ENCODE results near the gene INPP5A.
"Not testable (repeated sequence)": the region's sequence is repeated elsewhere in the genome, so short reads cannot be mapped to it uniquely, and the experiment has no call there.

The INPP5A gene

DNA sequence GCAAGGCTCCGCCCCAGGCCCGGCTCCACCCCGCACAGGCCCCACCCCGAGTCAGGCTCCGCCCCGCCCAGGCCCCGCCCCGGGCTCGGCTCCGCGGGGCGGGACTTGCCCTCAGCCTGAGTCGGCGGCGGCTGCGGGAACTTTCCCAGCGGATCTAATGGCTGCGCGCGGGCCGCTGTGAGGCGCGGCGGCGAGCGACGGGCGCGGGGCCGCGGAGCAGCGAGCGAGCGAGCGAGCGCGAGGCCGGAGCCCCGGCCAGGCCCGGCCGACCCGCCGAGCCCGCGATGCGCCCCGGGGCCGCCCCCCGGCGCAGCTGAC lies at the start of gene INPP5A:
TSS of gene INPP5A (plus strand) at position 104 of the 318 bp plus-strand sequence. CDS start 310 bp downstream, outside the sequence.
- DNase-seq = no peak

GRCh38 chr10:132488231-132488821 lies 49.3 kb upstream of the INPP5A start:
- DNase-seq = no peak

DNA sequence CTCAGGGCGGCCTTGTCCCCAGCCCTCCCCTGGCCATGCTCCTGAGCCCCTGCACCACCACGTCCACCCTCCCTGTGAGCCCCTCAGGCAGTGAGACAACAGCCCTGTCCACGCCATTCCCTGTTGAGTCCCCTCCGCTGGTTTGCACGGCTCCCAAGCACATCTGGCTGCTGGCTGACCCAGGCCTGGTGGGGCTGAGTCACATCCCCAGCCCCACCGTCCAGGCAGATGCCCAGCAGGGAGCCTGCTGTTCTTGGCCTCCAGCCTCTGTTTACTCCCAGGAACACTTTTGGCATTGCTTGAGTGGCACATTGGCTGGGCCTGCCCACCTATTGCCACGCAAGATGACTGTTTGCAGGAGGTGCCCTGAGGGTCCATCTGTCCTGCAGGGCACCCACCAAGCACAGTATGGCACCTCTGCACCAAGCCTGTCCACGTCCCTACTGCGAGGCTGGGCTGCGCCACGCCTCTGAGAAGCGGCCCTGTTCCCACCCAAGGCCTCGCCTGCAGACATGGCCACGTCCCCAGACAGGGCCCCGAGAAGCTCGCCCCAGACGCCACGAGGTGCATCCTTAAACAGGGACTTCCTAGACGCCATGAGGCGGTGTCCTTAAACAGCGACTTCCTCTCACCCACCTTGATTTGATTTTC lies 48.4 kb upstream of the INPP5A start:
- no peak for DNase-seq

DNA sequence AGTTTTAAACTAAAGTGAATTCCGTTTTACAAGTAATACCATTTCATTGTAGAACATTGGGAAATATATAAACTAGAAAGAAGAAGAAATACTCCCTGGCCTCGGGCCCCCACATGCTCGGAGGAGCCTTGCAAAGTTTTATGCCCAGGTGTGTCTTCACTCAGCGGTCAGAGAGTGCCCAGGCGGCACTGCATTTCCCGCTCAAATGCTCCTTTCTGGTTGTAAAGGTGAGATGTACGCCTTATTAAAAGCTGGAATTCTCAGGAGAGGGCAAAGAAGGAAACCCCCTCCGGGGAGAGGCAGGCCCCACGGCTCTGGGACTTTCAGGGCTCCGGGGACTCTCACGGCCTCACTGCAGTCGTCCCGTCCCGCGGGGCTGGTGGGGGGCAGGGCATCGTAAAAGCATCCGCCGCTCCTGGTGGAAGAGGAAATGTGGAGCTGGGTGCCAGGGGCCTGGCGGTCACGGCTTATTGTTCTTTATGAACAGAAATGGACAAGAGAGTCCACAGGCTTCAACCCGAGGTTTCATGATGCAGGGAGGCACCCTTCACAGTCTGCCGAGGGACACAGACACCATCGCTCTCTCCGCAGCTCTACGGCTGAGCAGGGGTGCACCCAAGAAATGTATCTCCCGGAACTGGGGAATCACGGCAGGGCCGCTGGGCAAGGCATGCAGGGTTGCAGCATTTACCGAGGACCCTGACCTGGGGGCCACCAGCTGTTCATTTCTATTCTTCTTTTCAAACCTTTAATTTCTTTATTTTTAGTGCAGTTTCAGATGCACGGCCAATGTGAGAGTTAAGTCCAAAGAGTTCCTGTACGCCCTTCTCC lies 47.7 kb upstream of the INPP5A start:
- DNase-seq = no peak

DNA sequence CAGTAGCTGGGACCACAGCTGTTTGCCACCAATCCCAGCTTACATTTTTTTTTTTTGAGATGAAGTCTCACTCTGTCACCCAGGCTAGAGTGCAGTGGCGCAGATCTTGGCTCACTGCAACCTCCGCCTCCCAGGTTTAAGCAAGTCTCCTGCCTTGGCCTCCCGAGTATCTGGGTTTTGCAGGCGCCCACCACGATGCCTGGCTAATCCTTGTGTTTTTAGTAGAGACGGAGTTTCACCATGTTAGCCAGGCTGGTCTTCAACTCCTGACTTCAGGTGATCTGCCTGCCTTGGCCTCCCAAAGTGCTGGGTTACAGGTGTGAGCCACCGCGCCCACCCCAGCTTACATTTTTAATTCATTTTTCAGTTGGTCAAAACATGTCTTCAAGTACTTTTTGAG lies 46.1 kb upstream of the INPP5A start:
- not testable (repeated sequence) for DNase-seq

DNA sequence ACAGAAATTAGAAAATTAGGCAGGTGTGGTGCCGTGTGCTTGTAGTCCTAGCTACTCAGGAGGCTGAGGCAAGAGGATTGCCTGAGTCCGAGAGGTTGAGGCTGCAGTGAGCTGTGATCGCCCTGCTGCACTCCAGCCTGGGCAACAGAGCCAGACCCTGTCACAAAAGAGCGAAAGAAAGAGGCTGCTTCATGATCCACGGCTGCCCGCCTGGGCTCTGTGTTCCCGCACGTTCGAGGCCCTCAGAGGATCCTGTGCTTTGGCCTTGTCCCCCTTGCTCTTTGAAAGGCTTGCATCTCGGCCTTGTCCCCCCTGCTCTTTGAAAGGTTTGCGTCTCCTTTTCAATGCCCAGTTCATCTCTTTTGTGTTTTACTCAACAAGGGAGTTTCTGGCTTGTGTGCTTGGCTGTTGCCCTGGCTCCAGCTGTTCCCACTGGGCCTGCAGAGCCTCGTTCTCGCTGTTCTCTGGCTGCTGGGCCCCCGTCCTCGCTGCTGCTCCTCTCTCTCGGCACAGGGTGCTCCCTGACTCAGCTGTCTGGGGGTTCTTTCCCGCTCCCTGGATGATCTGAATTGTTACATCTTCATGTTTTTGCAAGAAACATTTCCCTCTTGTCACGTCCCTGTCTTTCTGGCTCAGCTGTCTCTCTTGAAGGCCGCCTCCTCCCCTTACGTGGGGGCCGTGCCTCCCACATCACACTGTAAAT lies 45.1 kb upstream of the INPP5A start:
- no peak for DNase-seq

DNA sequence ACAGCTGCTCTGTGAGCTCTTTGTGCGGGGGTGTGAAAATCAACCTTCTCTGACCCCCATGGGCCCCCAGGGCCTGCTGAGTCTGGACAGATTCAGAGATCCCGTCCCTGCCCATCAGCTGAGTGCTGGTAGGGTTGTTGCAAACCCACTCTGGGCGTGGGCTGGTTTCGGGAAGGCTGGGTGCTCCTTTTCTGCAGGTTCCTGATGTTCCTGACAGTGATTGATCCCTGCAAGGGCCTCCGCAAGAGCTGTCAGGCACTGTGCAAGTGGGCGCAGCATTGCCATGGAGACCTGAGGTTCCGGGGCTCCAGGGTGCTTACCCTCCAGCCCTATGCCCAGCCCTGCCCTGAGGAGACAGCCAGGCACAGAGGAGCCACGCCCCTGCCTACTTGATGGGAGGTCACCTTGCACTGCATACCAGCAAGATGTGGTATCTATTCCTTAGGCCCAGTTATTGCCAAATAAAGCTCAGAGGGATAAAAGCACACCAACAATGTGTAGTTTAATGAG lies 44.3 kb upstream of the INPP5A start:
- DNase-seq = no peak

GRCh38 chr10:132493756-132494290 lies 43.8 kb upstream of the INPP5A start:
- DNase-seq = no peak

DNA sequence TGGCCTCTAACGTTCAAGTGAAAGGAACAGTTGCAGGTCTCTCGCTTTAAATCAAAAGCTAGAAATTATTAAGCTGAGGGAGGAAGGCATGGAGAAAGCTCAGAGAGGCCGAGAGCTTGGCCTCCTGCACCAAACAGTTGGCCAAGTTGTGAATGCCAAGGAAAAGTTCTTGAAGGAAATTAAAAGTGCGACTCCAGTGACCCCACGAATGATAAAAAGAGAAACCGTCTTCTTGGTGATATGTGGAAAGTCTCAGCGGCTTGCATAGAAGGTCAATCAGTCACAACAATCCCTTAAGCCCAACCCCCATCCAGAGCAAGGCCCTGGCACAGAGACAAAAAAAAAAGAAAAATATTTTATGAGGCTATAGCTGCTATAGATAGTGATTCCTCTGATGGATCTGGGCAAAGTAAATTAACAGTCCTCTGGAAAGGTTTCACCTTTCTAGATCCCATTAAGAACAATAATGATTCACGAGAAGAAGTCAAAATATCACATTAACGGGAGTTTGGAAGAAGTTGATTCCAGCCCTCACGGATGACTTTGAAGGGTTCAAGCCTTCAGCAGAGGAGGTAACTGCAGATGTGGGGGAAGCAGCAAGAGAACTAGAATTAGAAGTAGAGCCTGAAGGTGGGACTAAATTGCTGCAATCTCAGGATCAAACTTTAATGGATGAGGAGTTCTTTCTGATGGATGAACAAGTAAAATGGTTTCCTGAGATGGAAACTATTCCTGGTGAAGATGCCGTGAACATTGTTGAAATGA lies 42.5 kb upstream of the INPP5A start:
- no peak for DNase-seq

- no peak for DNase-seq
Observed at GRCh38 chr10:132496360-132497062, 41.1 kb upstream of the INPP5A start.

GRCh38 chr10:132497063-132497680 lies 40.4 kb upstream of the INPP5A start:
- DNase-seq = no peak

- DNase-seq = no peak
Observed at GRCh38 chr10:132497861-132498561, 39.6 kb upstream of the INPP5A start.

DNA sequence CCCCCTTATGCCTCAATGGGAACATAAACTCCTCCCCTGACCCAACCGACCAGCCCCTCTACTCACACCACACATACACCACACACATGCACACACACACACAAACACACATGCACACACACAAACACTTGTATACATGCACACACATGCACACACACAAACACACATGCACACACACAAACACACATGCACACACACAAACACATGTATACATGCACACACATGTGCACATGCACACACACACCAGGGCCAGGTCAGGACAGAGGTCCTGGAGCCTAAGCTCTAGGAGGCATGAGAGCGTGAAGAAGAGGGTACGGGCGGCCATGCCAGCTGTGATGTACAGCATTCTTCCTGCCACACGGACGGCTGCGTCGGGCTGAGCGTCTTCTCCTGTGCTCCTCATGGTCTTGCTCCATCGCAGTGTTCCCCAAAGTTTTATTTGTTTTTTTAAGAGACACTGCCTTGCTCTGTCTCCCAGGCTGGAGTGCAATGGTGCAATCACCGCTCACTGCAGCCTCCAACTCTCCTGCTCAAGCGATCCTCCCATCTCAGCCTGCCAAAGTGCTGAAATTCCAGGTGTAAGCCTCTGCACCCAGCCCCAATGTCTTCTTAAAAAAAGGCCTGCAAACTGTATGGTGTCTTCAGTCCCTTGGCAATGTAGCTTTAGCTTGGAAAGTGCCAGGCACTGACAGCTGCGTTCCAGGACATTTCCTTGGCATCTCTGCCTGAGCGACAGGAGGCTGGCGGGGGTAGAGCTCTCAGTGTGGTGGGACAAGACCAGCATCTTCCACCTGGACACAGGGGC lies 38.8 kb upstream of the INPP5A start:
- DNase-seq = no peak

DNA sequence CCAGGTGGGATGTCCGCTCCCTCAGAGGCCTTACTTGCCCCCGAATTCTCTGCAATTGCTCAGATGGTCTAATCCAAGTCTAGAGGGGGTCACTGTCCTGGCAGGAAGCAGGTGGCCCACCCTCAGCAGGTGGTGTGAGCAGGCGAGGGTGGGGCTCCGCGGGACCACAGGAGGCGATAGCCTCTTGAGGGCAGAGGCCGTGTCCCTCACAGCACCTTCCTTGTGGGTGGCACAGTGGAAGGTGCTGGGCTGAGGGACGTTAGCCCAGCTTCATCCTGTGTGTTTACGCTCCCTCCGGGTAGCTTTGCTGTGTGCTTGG lies 38.3 kb upstream of the INPP5A start:
- DNase-seq = no peak

DNA sequence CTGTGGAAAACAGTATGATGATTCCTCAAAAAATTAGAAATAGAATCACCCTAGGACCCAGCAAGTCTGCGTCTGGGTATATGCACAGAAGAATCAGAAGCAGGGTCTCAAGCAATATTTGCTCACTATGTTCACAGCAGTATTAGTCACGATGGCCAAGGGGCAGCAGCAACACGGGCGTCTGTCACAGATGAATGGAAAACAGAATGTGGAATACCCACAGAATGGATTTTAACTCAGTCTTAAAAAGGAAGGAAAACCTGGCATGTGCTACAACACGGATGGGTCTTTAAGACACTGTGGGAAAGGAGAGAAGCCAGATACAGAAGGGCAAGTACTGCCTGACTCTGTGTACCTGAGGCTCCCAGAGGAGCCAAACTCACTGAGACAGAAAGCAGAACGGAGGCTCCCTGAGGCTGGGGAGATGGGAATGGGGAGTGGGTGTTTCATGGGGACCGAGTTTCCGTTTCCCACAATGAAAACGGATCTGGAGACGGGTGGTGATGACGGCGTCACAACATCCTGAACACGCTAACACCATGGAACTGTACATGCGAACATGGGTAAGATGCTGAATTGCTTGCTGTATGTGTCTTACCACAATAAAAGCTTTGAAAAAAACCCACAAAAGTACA lies 36.7 kb upstream of the INPP5A start:
- DNase-seq = no peak

DNA sequence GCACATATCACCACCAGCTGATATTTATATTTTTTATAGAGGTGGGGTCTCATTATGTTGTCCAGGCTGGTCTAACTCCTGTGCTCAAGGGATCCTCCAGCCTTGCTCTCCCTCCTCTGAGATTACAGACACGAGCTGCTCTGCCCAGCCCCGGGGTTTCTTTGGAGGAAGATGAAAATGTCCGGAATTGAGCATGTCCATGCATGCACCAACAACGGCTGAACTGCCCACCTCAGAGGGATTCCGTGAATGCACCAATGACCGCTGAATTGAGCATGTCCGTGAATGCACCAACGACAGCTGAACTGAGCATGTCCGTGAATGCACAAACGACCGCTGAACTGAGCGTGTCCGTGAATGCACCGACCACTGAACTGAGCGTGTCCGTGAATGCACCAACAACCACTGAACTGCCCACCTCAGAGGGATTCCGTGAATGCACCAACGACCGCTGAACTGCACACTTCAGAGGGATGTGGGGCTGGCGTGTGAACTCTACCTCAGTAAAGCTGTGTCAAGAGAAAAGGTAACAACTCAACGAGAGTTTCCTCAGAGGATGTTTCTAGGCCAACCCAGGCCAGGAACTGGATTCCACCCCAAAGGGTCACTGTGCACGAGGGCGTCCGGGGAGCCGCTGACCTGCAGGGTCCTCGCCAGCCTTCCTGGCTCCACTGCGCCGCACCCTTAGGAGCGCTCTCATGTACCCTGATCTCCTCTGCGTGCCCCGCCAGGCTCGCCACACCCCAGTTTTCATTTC lies 34.9 kb upstream of the INPP5A start:
- no peak for DNase-seq

DNA sequence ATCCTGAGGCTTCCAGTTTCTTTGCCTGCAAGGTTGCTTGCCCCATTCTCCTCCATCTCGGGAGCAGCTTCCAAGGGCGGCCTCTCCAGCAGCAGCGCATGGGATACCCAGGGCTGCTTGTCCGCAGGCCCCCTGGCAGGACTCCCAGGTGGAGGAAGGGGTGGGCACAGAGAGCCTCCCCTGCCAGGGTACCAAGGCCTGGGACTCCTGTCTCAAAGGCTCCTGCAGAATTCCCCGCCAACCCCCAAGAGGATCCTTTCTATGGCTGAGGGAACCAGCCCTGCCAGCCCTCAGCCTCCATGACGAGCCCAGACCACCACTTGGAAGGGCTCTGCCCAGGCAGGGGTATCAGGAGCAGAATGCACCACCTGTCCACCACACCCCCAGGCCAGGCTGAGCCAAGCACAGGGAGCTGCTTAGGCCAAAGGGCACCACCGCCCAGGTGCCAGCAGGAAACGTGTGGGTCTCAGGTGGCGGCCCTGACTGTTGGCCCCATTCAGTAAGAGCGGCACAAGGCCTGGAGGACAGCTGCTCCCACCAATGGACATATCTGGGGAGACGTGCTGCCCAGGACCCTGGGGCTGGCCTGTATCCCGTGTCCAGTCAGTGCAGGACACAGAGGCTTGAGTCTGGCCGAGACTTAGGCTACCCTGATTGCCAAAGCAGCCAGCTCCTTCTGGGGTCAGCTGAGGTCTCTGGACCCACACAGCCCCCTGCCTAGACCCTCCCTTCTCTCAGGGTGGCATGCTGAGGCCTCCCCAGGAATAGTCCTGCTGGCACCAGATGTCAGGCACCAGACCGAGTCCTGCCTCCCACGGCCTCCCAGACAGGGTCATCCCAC lies 33.8 kb upstream of the INPP5A start:
- DNase-seq = no peak
